GM12875 (cell line): ENCODE measurements around the gene MOCS3.

Experiments
- H3K4me3 ChIP-seq: one replicate; pipeline ENCODE4 v1.5.1; 2011; ENCODE audit warnings: low read depth, low read length, control low read depth
- CTCF ChIP-seq: IDR thresholded peaks from 2 replicates; pipeline ENCODE4 v1.5.1; 2011; ENCODE audit warnings: low read depth, mild to moderate bottlenecking, control low read depth, inconsistent platforms, low read length, moderate library complexity, borderline replicate concordance; ENCODE audit not compliant: insufficient read depth

Gene MOCS3

GRCh38 chr20:51012357-51012756 is 53.7 kb downstream of the MOCS3 start:
- TF ChIP-seq CTCF, result no peak
- H3K4me3 ChIP-seq, result no peak overlapping the region
